ENCODE results near the gene CHRM1.
A peak's percentile ranks its signal among the peaks of the same experiment; 100 is the strongest.

Gene CHRM1

GRCh38 chr11:62919476-62919875 is 1.7 kb downstream of the CHRM1 start:
- TF ChIP-seq ZFX (IDR thresholded peaks at IDR 0.05; ENCODE audit: borderline replicate concordance): no peak
- TF ChIP-seq CTCF (IDR thresholded peaks at IDR 0.05): no peak
- no peak overlapping the region for H3K27ac ChIP-seq

DNA sequence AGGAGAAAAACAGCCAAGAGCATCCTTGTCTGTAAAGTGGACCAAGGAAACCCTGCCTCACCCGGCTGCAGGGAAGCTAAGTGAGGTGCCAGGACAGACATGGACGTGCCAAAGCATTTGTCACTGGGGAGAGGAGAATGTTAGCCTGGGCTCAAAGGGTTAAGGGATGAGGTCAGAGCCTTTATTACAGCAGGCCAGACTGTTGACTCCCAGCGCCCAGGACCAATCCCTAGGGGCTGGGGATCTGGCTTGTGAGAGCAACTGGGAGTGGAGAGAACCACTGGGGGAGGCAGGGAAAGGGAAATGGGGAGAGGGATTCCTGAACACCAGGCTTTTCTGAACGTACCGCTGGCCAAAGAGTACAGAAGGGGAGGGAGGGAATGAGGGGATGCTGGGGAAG is 2.6 kb downstream of the CHRM1 start:
- TF ChIP-seq CTCF (IDR thresholded peaks at IDR 0.05) (no peak), ZFX (IDR thresholded peaks at IDR 0.05; ENCODE audit: borderline replicate concordance) (no peak)
- H3K27ac ChIP-seq: no peak overlapping the region

GRCh38 chr11:62917906-62918502 is 3.2 kb downstream of the CHRM1 start:
- no peak for TF ChIP-seq ZFX (IDR thresholded peaks at IDR 0.05; ENCODE audit: borderline replicate concordance)
- no peak for TF ChIP-seq CTCF (IDR thresholded peaks at IDR 0.05)
- H3K27ac ChIP-seq: no peak overlapping the region

- H3K27ac ChIP-seq: no peak overlapping the region
- TF ChIP-seq ZFX (IDR thresholded peaks at IDR 0.05; ENCODE audit: borderline replicate concordance) (no peak), CTCF (IDR thresholded peaks at IDR 0.05) (no peak)
Measured at GRCh38 chr11:62914416-62914815, 6.7 kb downstream of the CHRM1 start.

- H3K27ac ChIP-seq: no peak overlapping the region
- TF ChIP-seq CTCF (IDR thresholded peaks at IDR 0.05): no peak
Measured at GRCh38 chr11:62912268-62912667, 8.9 kb downstream of the CHRM1 start.

DNA sequence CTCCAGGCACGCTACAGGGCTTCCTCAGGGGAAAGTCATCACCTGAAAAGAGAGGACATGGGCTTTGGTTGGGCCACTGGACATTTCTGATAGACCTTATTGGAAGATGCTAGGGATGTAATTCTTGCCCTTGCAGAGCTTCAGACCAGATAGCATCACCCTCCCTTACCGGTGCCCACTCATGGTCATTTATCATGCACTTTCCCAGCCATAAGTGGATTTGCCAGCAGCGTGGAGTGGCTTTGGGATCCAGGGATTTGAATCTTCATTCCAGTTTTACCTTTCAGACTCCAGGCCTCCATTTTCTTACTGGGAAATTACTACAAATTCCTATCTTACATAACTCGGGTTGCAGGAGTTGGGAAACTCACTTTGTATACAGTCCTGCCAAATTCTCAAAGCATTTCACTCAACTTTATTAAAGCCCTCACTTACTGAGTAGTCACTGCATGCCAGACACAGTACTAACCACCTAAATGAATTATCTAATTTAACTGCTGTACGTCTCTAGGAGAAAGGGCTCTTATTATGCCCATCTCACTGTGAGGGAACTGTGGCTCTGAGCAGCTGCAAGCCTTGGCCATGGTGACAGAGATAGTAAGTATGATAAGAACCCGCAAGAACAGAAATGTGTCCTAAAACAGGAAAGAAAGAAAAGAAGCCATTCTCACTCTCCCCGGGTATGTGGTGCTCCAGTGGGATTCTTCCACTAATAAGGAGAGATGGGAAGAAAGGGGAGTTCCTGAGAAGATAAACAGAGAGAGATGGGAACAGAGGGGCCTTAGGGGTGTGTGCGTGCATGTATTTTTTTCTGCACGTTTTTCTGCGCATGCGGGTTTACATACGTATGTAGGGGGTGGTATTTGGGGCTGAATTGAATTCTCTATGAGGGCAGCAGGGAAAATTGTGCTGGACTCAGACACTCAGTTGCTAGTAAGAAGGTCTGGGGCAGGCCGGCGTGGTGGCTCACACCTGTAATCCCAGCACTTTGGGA is 9.7 kb downstream of the CHRM1 start:
- TF ChIP-seq CTCF (IDR thresholded peaks at IDR 0.05): no peak
- no peak for TF ChIP-seq ZFX (IDR thresholded peaks at IDR 0.05; ENCODE audit: borderline replicate concordance)
- H3K27ac ChIP-seq: peak overlapping the region; percentile 88; the same call in 1 of the 2 replicates

Measured in 22Rv1 (cell line).